ENCODE data around the gene SPRR2G. TPM values are rescaled to one million over a fixed set of nuclear protein-coding genes. Genes with fewer than 3 reads are reported as not detected.

The SPRR2G gene
- total RNA-seq, 1 experiment from 2014 or later, result not detected

Other genes with a start within 250 kb of the SPRR2G start
- not detected for gene IVL, start 242.3 kb downstream of the SPRR2G start, total RNA-seq (2021; ENCODE audit: unreplicated experiment)
- not detected for gene SPRR5, start 203.7 kb downstream of the SPRR2G start, total RNA-seq (2021; ENCODE audit: unreplicated experiment)
- gene SPRR4, start 180.2 kb downstream of the SPRR2G start, total RNA-seq (2021; ENCODE audit: unreplicated experiment), result not detected
- not detected for gene SPRR1A, start 166.8 kb downstream of the SPRR2G start, total RNA-seq (2021; ENCODE audit: unreplicated experiment)
- gene SPRR3, start 149.1 kb downstream of the SPRR2G start, total RNA-seq (2021; ENCODE audit: unreplicated experiment), result not detected
- gene SPRR1B, start 119.7 kb downstream of the SPRR2G start, total RNA-seq (2021; ENCODE audit: unreplicated experiment), result not detected
- gene SPRR2D, start 109.8 kb downstream of the SPRR2G start, total RNA-seq (2021; ENCODE audit: unreplicated experiment), result not detected
- not detected for gene SPRR2A, start 93.4 kb downstream of the SPRR2G start, total RNA-seq (2021; ENCODE audit: unreplicated experiment)
- not detected for gene SPRR2B, start 79.3 kb downstream of the SPRR2G start, total RNA-seq (2021; ENCODE audit: unreplicated experiment)
- not detected for gene SPRR2E, start 56.4 kb downstream of the SPRR2G start, total RNA-seq (2021; ENCODE audit: unreplicated experiment)
- gene SPRR2F, start 37.4 kb downstream of the SPRR2G start, total RNA-seq (2021; ENCODE audit: unreplicated experiment), result not detected
- gene LELP1, start 52.5 kb upstream of the SPRR2G start, total RNA-seq (2021; ENCODE audit: unreplicated experiment), result not detected
- gene PRR9, start 66.7 kb upstream of the SPRR2G start, total RNA-seq (2021; ENCODE audit: unreplicated experiment), result not detected
- not detected for gene LORICRIN, start 108.8 kb upstream of the SPRR2G start, total RNA-seq (2021; ENCODE audit: unreplicated experiment)
- gene PGLYRP3, start 162.1 kb upstream of the SPRR2G start, total RNA-seq (2021; ENCODE audit: unreplicated experiment), result not detected
- not detected for gene PGLYRP4, start 198.0 kb upstream of the SPRR2G start, total RNA-seq (2021; ENCODE audit: unreplicated experiment)
- 0.44 TPM for gene S100A9, start 207.0 kb upstream of the SPRR2G start, total RNA-seq (2021; ENCODE audit: unreplicated experiment)
- not detected for gene S100A12, start 224.7 kb upstream of the SPRR2G start, total RNA-seq (2021; ENCODE audit: unreplicated experiment)
- not detected for gene S100A8, start 240.2 kb upstream of the SPRR2G start, total RNA-seq (2021; ENCODE audit: unreplicated experiment)